Loucy (cell line): ENCODE data around the gene BCAS3.

Source experiments
- H2AFZ ChIP-seq: fragments of 200-600 bp; sonication (generic); 2 replicates; pipeline ENCODE4 v1.6.0; 2016; ENCODE audit warnings: antibody characterized with exemption, mild to moderate bottlenecking, low read length, moderate library complexity
- H3F3A ChIP-seq: fragments of 200-600 bp; 2 replicates; pipeline ENCODE4 v1.6.0; 2016; ENCODE audit warnings: antibody characterized with exemption, low read depth, mild to moderate bottlenecking
- H3K27me3 ChIP-seq: fragments of 200-600 bp; sonication (generic); 2 replicates; pipeline ENCODE4 v1.6.1; 2014; ENCODE audit warnings: low read length, mild to moderate bottlenecking; ENCODE audit not compliant: insufficient read depth, poor library complexity, severe bottlenecking
- H3K36me3 ChIP-seq: fragments of 200-600 bp; sonication (generic); 2 replicates; pipeline ENCODE4 v1.6.1; 2016; ENCODE audit warnings: low read length; ENCODE audit not compliant: insufficient read depth
- H3K4me1 ChIP-seq: fragments of 200-600 bp; sonication (generic); 2 replicates; pipeline ENCODE4 v1.5.1; 2014; ENCODE audit warnings: low read length, mild to moderate bottlenecking; ENCODE audit not compliant: insufficient read depth, poor library complexity, severe bottlenecking
- H3K4me2 ChIP-seq: fragments of 200-600 bp; sonication (generic); 2 replicates; pipeline ENCODE4 v1.6.0; 2014; ENCODE audit warnings: antibody characterized with exemption, low read length, low read depth, mild to moderate bottlenecking; ENCODE audit not compliant: poor library complexity, severe bottlenecking
- H3K4me3 ChIP-seq: fragments of 200-600 bp; sonication (generic); 2 replicates; pipeline ENCODE4 v1.5.1; 2014; ENCODE audit warnings: low read length, mild to moderate bottlenecking, mixed read lengths; ENCODE audit not compliant: poor library complexity, severe bottlenecking
- H3K79me2 ChIP-seq: fragments of 200-600 bp; sonication (generic); 2 replicates; pipeline ENCODE4 v1.6.1; 2014; ENCODE audit warnings: low read length; ENCODE audit not compliant: insufficient read depth
- H3K9ac ChIP-seq: fragments of 200-600 bp; sonication (generic); 2 replicates; pipeline ENCODE4 v1.6.0; 2014; ENCODE audit warnings: mild to moderate bottlenecking, low read depth, low read length, moderate library complexity; ENCODE audit not compliant: poor library complexity, severe bottlenecking
- H3K9me2 ChIP-seq: fragments of 200-600 bp; sonication (generic); replicated peaks from 2 replicates; pipeline ENCODE4 v1.6.1; 2016; ENCODE audit warnings: low read depth, low read length, mixed read lengths
- H3K9me3 ChIP-seq: fragments of 200-600 bp; sonication (generic); 2 replicates; pipeline ENCODE4 v1.6.1; 2014; ENCODE audit warnings: mild to moderate bottlenecking, antibody characterized with exemption, low read length, low read depth; ENCODE audit not compliant: insufficient read depth
- H4K20me1 ChIP-seq: fragments of 200-600 bp; sonication (generic); 2 replicates; pipeline ENCODE4 v1.6.0; 2014; ENCODE audit warnings: antibody characterized with exemption, low read length, mild to moderate bottlenecking; ENCODE audit not compliant: insufficient read depth, poor library complexity, severe bottlenecking
- EZH2phosphoT487 ChIP-seq: fragments of 200-600 bp; IDR thresholded peaks from 2 replicates; pipeline ENCODE4 v1.6.1; 2018; ENCODE audit warnings: antibody characterized with exemption, mild to moderate bottlenecking, moderate library complexity, borderline replicate concordance
- TF ChIP-seq, protein P1 (sequence below): fragments of 200-600 bp; sonication (generic); conservative IDR thresholded peaks from 2 replicates; pipeline ENCODE4 v1.5.1; 2014; ENCODE audit warnings: mild to moderate bottlenecking, antibody characterized with exemption, low read length

The BCAS3 gene

DNA sequence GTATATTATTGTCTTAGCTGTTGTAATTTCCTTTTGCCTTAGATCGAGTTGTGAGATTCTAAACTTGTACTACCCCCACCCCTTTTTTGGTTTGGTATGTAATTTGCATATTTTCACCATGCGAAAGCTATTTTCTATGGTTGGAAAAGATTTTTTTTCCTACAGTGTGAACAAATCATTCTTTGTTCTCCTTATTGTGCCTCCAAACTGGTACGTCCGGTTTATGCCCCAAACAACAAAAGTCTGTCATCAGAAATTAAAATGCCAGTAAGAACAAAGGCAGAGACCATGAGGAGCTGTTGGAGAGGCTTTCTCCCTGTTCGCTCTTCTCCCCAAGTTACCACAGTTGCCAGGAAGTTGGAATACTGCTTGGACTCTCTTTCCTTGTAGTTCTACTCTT is 66.1 kb downstream of the BCAS3 start:
- H3K9me3 ChIP-seq, result no peaks in the 10 kb centered on the region
- H3K9me2 ChIP-seq, result no peaks in the 10 kb centered on the region
- H3K4me3 ChIP-seq, result no peak overlapping the region
- H3K27me3 ChIP-seq, result no peaks in the 10 kb centered on the region
- TF ChIP-seq, protein P1, sequence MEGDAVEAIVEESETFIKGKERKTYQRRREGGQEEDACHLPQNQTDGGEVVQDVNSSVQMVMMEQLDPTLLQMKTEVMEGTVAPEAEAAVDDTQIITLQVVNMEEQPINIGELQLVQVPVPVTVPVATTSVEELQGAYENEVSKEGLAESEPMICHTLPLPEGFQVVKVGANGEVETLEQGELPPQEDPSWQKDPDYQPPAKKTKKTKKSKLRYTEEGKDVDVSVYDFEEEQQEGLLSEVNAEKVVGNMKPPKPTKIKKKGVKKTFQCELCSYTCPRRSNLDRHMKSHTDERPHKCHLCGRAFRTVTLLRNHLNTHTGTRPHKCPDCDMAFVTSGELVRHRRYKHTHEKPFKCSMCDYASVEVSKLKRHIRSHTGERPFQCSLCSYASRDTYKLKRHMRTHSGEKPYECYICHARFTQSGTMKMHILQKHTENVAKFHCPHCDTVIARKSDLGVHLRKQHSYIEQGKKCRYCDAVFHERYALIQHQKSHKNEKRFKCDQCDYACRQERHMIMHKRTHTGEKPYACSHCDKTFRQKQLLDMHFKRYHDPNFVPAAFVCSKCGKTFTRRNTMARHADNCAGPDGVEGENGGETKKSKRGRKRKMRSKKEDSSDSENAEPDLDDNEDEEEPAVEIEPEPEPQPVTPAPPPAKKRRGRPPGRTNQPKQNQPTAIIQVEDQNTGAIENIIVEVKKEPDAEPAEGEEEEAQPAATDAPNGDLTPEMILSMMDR, result no peak
- no peak for TF ChIP-seq EZH2phosphoT487
- H3K9ac ChIP-seq, result no peak overlapping the region
- H2AFZ ChIP-seq, result no peak overlapping the region
- H3K36me3 ChIP-seq, result no peaks in the 10 kb centered on the region
- H3K79me2 ChIP-seq, result no peaks in the 10 kb centered on the region
- H4K20me1 ChIP-seq, result no peaks in the 10 kb centered on the region
- H3K4me2 ChIP-seq, result no peak overlapping the region
- H3K4me1 ChIP-seq, result no peaks in the 10 kb centered on the region
- H3F3A ChIP-seq, result no peaks in the 10 kb centered on the region; the same call in 1 of the 2 replicates

DNA sequence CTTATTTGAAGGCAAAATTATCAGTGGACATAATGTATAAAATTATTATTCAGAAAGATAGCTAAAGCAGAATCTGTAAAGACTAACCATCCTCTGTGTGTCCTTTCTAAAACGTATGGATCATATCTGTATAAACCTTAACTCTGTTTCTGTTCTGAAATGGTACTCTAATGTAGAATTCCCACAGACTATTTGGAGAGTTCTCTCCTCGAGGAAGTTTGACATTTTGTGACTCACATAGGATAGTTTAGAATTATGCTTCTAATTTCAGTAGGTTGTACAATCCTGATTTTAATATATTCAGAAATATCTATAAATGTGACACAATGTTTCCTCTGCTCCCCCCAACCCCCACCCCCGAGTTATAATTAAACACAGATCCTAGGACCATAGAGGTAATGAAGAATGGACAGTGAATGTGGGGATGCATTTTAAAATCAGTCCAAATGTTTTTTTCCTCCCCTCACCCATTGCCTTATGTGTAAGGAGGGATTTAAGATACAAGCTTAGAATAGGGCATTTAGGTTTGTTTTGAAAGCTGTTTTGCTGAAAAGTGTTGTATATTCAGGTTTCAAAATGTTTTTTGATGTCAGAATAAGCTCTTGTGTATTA is 66.8 kb downstream of the BCAS3 start:
- Histone ChIP-seq H3K9ac (no peak overlapping the region), H3K36me3 (no peaks in the 10 kb centered on the region), H2AFZ (no peak overlapping the region), H3K4me2 (no peak overlapping the region), H3K27me3 (no peaks in the 10 kb centered on the region), H3K4me3 (no peak overlapping the region), H3K79me2 (no peaks in the 10 kb centered on the region), H3F3A (no peaks in the 10 kb centered on the region; the same call in 1 of the 2 replicates), H4K20me1 (no peaks in the 10 kb centered on the region), H3K9me3 (no peaks in the 10 kb centered on the region), H3K4me1 (no peaks in the 10 kb centered on the region), H3K9me2 (no peaks in the 10 kb centered on the region)
- no peak for TF ChIP-seq EZH2phosphoT487
- TF ChIP-seq, protein P1, result no peak

DNA sequence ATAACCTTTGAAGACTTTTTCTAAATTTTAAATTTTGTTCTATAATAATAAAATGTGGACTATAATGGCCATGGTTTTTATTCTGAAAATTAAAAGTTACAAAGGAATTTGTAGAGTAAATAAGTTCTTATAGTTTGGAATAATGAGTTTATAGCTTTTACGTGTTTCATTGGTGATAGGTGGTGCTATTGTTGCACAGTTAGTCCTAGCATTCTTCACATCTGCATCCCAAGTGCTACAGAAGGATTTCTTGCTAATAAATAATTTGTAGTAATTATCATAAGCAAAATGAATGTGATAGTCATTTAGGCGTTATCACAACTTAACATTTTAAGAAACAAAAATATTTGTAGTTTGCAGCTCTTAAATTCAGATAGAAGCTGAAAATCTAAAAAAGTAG is 67.9 kb downstream of the BCAS3 start:
- no peak overlapping the region for H3K9ac ChIP-seq
- peaks cover 3% of the 10 kb centered on the region for H3K9me3 ChIP-seq
- no peak for TF ChIP-seq EZH2phosphoT487
- TF ChIP-seq, protein P1, result peak; percentile 52
- no peaks in the 10 kb centered on the region for H3K4me1 ChIP-seq
- no peaks in the 10 kb centered on the region for H3K9me2 ChIP-seq
- H3K27me3 ChIP-seq, result no peaks in the 10 kb centered on the region
- H3K4me2 ChIP-seq, result no peak overlapping the region
- no peak overlapping the region for H3K4me3 ChIP-seq
- no peak overlapping the region for H2AFZ ChIP-seq
- no peaks in the 10 kb centered on the region; the same call in 1 of the 2 replicates for H3F3A ChIP-seq
- no peaks in the 10 kb centered on the region for H3K36me3 ChIP-seq
- H4K20me1 ChIP-seq, result no peaks in the 10 kb centered on the region
- no peaks in the 10 kb centered on the region for H3K79me2 ChIP-seq
